ENCODE results near the gene GNPDA2. TPM values are rescaled to one million over a fixed set of nuclear protein-coding genes. Genes with fewer than 3 reads are reported as not detected.

The GNPDA2 gene
- total and polyA plus RNA-seq, 12 donors: 9.2 to 20.1 (median 12.3) TPM

GRCh38 chr4:44668526-44668925, 57.8 kb downstream of the GNPDA2 start:
- Histone ChIP-seq H3K9me3 (no peaks in the 10 kb centered on the region), H3K4me3 (no peak overlapping the region), H3K27ac (no peak overlapping the region), H3K36me3 (no peaks in the 10 kb centered on the region), H3K4me1 (no peaks in the 10 kb centered on the region), H3K27me3 (no peaks in the 10 kb centered on the region)
- ATAC-seq (no peak), DNase-seq (no peak)
- WGBS, 2 donors: 39 to 68% methylated on average over 2 of the region's 2 CpGs
- intact Hi-C loops (cut with DNase I): no loop called here
- TF ChIP-seq CTCF (IDR thresholded peaks at IDR 0.05): no peak

- intact Hi-C loops (cut with DNase I): no loop called here
- H3K27me3 ChIP-seq: no peaks in the 10 kb centered on the region
- no peak for ATAC-seq
- no peak for TF ChIP-seq CTCF (IDR thresholded peaks at IDR 0.05)
- no peaks in the 10 kb centered on the region for H3K9me3 ChIP-seq
- no peaks in the 10 kb centered on the region for H3K36me3 ChIP-seq
- no peak for DNase-seq
- no peak overlapping the region for H3K27ac ChIP-seq
- no peak overlapping the region for H3K4me3 ChIP-seq
- no peaks in the 10 kb centered on the region for H3K4me1 ChIP-seq
- 84 to 91% methylated on average over 20 of the region's 20 CpGs for WGBS, 2 donors
These were observed 62.7 kb downstream of the GNPDA2 start for GRCh38 chr4:44663539-44664263.

GRCh38 chr4:44662623-44663005, 63.7 kb downstream of the GNPDA2 start:
- Histone ChIP-seq H3K4me1 (no peaks in the 10 kb centered on the region), H3K9me3 (no peaks in the 10 kb centered on the region), H3K36me3 (no peaks in the 10 kb centered on the region), H3K27me3 (no peaks in the 10 kb centered on the region), H3K4me3 (no peak overlapping the region), H3K27ac (no peak overlapping the region)
- 41 to 50% methylated on average over 2 of the region's 2 CpGs for WGBS, 2 donors
- ATAC-seq (no peak), DNase-seq (no peak)
- intact Hi-C loops (cut with DNase I): no loop called here
- TF ChIP-seq CTCF (IDR thresholded peaks at IDR 0.05): no peak

- WGBS, 2 donors: 85 to 86% methylated on average over 1 of the region's 1 CpG
- ATAC-seq (no peak), DNase-seq (no peak)
- no peak overlapping the region for H3K4me3 ChIP-seq
- H3K36me3 ChIP-seq: no peaks in the 10 kb centered on the region
- no peak for TF ChIP-seq CTCF (IDR thresholded peaks at IDR 0.05)
- no peaks in the 10 kb centered on the region for H3K9me3 ChIP-seq
- H3K4me1 ChIP-seq: no peaks in the 10 kb centered on the region
- no peak overlapping the region for H3K27ac ChIP-seq
- H3K27me3 ChIP-seq: no peaks in the 10 kb centered on the region
- intact Hi-C loops (cut with DNase I): no loop called here
These were observed 64.3 kb downstream of the GNPDA2 start for GRCh38 chr4:44661940-44662622.

Measured in heart right ventricle (tissue), 16 donors.